ENCODE measurements around the gene RNF115. TPM values are rescaled to one million over a fixed set of nuclear protein-coding genes. Genes with fewer than 3 reads are reported as not detected.

RNF115 gene
- polyA plus RNA-seq, 2 of the 4 experiments (the other 2 are of a cell fraction): 8.5 to 18.8 TPM

DNA sequence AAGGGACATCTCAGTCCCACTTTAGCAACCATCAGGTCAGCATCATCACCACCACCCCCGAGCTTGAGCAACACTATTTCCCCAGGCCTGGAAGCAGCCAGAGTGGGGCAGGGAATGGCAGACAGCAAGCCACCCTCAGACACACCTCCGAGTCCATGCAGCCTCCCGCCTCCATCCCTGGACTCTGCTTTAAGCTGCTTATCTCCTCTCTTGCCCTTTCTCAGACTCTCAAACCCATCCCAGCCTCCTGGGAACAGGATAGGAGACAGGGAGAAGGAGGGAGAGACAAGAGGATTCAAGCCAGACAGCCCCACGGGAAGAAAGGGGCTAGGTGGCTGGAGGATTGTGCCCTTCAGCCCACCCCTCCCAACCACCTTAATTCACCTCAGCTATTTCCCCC, 33.3 kb upstream of the RNF115 start:
- 95% methylated on average over 4 of the region's 4 CpGs for WGBS (ENCODE audit: missing lambda C conversion rate)
- Histone ChIP-seq H3K4me2 (no peak overlapping the region; the same call in 2 of the 3 replicates), H3K9me3 (no peaks in the 10 kb centered on the region), H3K4me3 (no peak overlapping the region), H3K27ac (no peak overlapping the region), H3K4me1 (peaks cover 10% of the 10 kb centered on the region; the same call in 2 of the 3 replicates)
- POLR2A ChIA-PET: interaction anchor here (1.0 to 3.3 kb wide), 2 partner anchors 11 to 70 kb away, joined by 4 to 48 read pairs; partner anchors contain the start of genes NUDT17 and RBM8A
- TF ChIP-seq KDM1A (IDR thresholded peaks at IDR 0.05; ENCODE audit: low read depth) (no peak), ZC3H11A (IDR thresholded peaks at IDR 0.05) (no peak), PHF8 (IDR thresholded peaks at IDR 0.05; ENCODE audit: borderline replicate concordance, low read depth) (no peak), ZNF302 (CRISPR knock-in tag; IDR thresholded peaks at IDR 0.05) (no peak), RCOR1 (IDR thresholded peaks at IDR 0.05; ENCODE audit: low read depth, low read length) (no peak), EHF (CRISPR knock-in tag; IDR thresholded peaks at IDR 0.05) (no peak), NR3C1 (IDR thresholded peaks at IDR 0.05) (no peak), HDAC2 (IDR thresholded peaks at IDR 0.05) (no peak), FOSB (CRISPR knock-in tag; IDR thresholded peaks at IDR 0.05) (no peak), SREBF2 (IDR thresholded peaks at IDR 0.05) (no peak), HEYL (CRISPR knock-in tag; IDR thresholded peaks at IDR 0.05) (no peak), NPAS2 (CRISPR knock-in tag; IDR thresholded peaks at IDR 0.05; ENCODE audit: borderline replicate concordance) (no peak)
- TF ChIP-seq, protein P1, sequence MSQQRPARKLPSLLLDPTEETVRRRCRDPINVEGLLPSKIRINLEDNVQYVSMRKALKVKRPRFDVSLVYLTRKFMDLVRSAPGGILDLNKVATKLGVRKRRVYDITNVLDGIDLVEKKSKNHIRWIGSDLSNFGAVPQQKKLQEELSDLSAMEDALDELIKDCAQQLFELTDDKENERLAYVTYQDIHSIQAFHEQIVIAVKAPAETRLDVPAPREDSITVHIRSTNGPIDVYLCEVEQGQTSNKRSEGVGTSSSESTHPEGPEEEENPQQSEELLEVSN (IDR thresholded peaks at IDR 0.05; ENCODE audit: borderline replicate concordance, low read depth): no peak
- CTCF ChIA-PET: interaction anchor here (0.7 to 12.5 kb wide), 13 partner anchors 7 to 122 kb away, joined by 3 to 185 read pairs (median 6); partner anchors contain the start of genes ITGA10 and NUDT17
- no peak for DNase-seq (ENCODE audit: low read depth in 1 of 2, low spot score in 1 of 2)
- FAIRE-seq: no peak
- ATAC-seq: no peak

DNA sequence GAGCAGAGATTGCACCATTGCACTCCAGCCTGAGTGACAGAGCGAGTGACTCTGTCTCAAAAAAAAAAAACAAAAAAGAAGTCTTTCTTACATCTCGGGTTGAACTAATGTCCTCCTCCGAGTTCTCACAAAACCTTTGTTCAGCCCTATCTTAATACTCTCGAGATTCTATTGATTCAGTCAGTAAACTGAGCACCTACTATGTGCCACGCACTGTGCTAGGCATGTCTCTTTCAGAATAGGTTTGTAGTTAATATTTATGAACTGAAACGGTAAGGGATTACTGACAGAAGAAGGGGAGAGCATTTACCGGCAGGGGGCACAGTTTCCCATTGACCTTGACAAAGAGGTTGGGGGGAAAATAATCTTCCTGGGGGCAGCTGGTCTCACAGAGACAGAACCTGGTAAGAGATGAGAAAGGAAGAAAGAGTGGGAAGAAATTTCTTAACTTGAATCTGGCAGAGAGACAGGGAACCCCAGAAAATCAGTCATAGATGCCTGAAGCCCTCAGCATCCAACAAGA, 31.6 kb upstream of the RNF115 start:
- POLR2A ChIA-PET: no interaction called here

More for the DNA sequence above, 31.6 kb upstream of the RNF115 start:
- no peak overlapping the region for H3K4me3 ChIP-seq
- H3K4me2 ChIP-seq: no peak overlapping the region
- TF ChIP-seq FOSL2 (IDR thresholded peaks at IDR 0.05): no peak
- no peak for TF ChIP-seq FOSL2 (CRISPR knock-in tag; IDR thresholded peaks at IDR 0.05)
- no peak for TF ChIP-seq ZFP36 (IDR thresholded peaks at IDR 0.05; ENCODE audit: borderline replicate concordance, partially characterized antibody)
- TF ChIP-seq HOXB5 (CRISPR knock-in tag; IDR thresholded peaks at IDR 0.05): no peak
- TF ChIP-seq, protein P2, sequence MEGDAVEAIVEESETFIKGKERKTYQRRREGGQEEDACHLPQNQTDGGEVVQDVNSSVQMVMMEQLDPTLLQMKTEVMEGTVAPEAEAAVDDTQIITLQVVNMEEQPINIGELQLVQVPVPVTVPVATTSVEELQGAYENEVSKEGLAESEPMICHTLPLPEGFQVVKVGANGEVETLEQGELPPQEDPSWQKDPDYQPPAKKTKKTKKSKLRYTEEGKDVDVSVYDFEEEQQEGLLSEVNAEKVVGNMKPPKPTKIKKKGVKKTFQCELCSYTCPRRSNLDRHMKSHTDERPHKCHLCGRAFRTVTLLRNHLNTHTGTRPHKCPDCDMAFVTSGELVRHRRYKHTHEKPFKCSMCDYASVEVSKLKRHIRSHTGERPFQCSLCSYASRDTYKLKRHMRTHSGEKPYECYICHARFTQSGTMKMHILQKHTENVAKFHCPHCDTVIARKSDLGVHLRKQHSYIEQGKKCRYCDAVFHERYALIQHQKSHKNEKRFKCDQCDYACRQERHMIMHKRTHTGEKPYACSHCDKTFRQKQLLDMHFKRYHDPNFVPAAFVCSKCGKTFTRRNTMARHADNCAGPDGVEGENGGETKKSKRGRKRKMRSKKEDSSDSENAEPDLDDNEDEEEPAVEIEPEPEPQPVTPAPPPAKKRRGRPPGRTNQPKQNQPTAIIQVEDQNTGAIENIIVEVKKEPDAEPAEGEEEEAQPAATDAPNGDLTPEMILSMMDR (IDR thresholded peaks at IDR 0.05): peak; percentile 40
- TF ChIP-seq, protein P3, sequence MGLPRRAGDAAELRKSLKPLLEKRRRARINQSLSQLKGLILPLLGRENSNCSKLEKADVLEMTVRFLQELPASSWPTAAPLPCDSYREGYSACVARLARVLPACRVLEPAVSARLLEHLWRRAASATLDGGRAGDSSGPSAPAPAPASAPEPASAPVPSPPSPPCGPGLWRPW (IDR thresholded peaks at IDR 0.05): no peak
- TF ChIP-seq, protein P4, sequence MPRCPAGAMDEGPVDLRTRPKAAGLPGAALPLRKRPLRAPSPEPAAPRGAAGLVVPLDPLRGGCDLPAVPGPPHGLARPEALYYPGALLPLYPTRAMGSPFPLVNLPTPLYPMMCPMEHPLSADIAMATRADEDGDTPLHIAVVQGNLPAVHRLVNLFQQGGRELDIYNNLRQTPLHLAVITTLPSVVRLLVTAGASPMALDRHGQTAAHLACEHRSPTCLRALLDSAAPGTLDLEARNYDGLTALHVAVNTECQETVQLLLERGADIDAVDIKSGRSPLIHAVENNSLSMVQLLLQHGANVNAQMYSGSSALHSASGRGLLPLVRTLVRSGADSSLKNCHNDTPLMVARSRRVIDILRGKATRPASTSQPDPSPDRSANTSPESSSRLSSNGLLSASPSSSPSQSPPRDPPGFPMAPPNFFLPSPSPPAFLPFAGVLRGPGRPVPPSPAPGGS (IDR thresholded peaks at IDR 0.05): no peak
- no peak for TF ChIP-seq HOXA7 (CRISPR knock-in tag; IDR thresholded peaks at IDR 0.05)
- no peak for TF ChIP-seq MYC (IDR thresholded peaks at IDR 0.05; ENCODE audit: borderline replicate concordance, low read length)
- TF ChIP-seq CBX2 (IDR thresholded peaks at IDR 0.05; ENCODE audit: borderline replicate concordance, low read depth): no peak
- no peak for TF ChIP-seq HOXB13 (CRISPR knock-in tag; IDR thresholded peaks at IDR 0.05; ENCODE audit: low read depth)
- TF ChIP-seq CHD4 (IDR thresholded peaks at IDR 0.05; ENCODE audit: borderline replicate concordance): no peak
- no peak for TF ChIP-seq JUNB (IDR thresholded peaks at IDR 0.05)
- peak; percentile 23; the same call in 1 of the 3 replicates for TF ChIP-seq SMC3 (IDR thresholded peaks at IDR 0.05)
- TF ChIP-seq ESRRA (IDR thresholded peaks at IDR 0.05; ENCODE audit: borderline replicate concordance, low read length): 0 out of 2 replicates have a peak, but pooled peaks have one; percentile 53
- no peak for TF ChIP-seq CHD2 (IDR thresholded peaks at IDR 0.05; ENCODE audit: low read length, partially characterized antibody)
- no peak for TF ChIP-seq HEYL (CRISPR knock-in tag; IDR thresholded peaks at IDR 0.05)
- DNase-seq (ENCODE audit: low read depth in 1 of 2, low spot score in 1 of 2) (no peak), FAIRE-seq (no peak), ATAC-seq (no peak)
- peaks cover 10% of the 10 kb centered on the region; the same call in 2 of the 3 replicates for H3K4me1 ChIP-seq
- WGBS (ENCODE audit: missing lambda C conversion rate): 61% methylated on average over 7 of the region's 7 CpGs
- H3K9me3 ChIP-seq: no peaks in the 10 kb centered on the region
- no peak overlapping the region for H3K27ac ChIP-seq
- CTCF ChIA-PET: interaction anchor here (0.6 to 12.5 kb wide), 14 partner anchors 8 to 164 kb away, joined by 3 to 185 read pairs (median 4); partner anchors contain the start of genes ITGA10 and NUDT17

Measured in A549 (cell line).